Tibial nerve (tissue), 4 donors: ENCODE measurements around the gene CDS1.

Experiments used
- CTCF ChIP-seq, 5 experiments: fragments of 200-600 bp in 3 of 5; fragments of 450-650 bp in 2 of 5; sonication (generic) in 3 of 5; IDR thresholded peaks; one replicate each; pipeline ENCODE4 v1.5.1; 2016 to 2019; ENCODE audit warnings: antibody characterized with exemption in 5 of 5, mild to moderate bottlenecking in 3 of 5, moderate library complexity in 2 of 5
- EP300 ChIP-seq, 2 donors: sonication (generic); formaldehyde crosslinking; IDR thresholded peaks; one replicate each; pipeline ENCODE4 v1.6.1; 2017; ENCODE audit warnings: antibody characterized with exemption in 2 of 2, mild to moderate bottlenecking in 1 of 2
- POLR2A ChIP-seq, 2 donors: fragments of 450-650 bp; IDR thresholded peaks; one replicate each; pipeline ENCODE4 v1.6.1; 2017; ENCODE audit warnings: antibody characterized with exemption in 2 of 2, mild to moderate bottlenecking in 2 of 2, moderate library complexity in 2 of 2

GRCh38 chr4:84678976-84679744 is 96.2 kb downstream of the CDS1 start:
- TF ChIP-seq CTCF (IDR thresholded peaks at IDR 0.05): no peak
- TF ChIP-seq POLR2A (IDR thresholded peaks at IDR 0.05): no peak
- no peak for TF ChIP-seq EP300 (IDR thresholded peaks at IDR 0.05)
